ENCODE measurements around the gene WDR87.

Gene WDR87

DNA sequence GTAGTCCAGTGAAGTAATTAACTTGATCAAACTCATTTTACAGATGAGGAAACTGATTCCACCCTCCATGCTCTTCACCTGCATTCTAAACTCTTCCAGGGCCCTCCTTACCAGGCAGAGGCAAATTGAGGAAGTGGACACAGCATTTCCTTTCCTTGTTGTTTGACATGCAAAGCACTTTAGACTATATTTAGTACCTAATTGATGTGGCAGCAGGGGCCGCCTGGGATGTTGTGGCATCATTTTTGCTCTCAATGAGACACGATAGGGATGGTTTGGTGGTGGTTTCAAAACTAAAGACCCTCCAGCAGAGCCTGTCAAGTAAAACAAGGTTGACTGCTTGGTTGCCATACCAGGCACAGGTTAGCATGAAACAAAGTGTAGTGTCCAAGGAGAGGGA is 8.5 kb upstream of the WDR87 start:
- Mint-ChIP-seq H3K4me1 (peaks cover 18% of the 10 kb centered on the region), H3K4me3 (no peak overlapping the region), H3K36me3 (ENCODE audit: low read depth) (peaks cover 29% of the 10 kb centered on the region), H3K27ac (no peak overlapping the region), H3K27me3 (ENCODE audit: low read depth, poor library complexity) (no peaks in the 10 kb centered on the region), H3K9me3 (no peaks in the 10 kb centered on the region)
- TF ChIP-seq, protein P1, sequence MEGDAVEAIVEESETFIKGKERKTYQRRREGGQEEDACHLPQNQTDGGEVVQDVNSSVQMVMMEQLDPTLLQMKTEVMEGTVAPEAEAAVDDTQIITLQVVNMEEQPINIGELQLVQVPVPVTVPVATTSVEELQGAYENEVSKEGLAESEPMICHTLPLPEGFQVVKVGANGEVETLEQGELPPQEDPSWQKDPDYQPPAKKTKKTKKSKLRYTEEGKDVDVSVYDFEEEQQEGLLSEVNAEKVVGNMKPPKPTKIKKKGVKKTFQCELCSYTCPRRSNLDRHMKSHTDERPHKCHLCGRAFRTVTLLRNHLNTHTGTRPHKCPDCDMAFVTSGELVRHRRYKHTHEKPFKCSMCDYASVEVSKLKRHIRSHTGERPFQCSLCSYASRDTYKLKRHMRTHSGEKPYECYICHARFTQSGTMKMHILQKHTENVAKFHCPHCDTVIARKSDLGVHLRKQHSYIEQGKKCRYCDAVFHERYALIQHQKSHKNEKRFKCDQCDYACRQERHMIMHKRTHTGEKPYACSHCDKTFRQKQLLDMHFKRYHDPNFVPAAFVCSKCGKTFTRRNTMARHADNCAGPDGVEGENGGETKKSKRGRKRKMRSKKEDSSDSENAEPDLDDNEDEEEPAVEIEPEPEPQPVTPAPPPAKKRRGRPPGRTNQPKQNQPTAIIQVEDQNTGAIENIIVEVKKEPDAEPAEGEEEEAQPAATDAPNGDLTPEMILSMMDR (IDR thresholded peaks at IDR 0.05): no peak
- no peak for DNase-seq

DNA sequence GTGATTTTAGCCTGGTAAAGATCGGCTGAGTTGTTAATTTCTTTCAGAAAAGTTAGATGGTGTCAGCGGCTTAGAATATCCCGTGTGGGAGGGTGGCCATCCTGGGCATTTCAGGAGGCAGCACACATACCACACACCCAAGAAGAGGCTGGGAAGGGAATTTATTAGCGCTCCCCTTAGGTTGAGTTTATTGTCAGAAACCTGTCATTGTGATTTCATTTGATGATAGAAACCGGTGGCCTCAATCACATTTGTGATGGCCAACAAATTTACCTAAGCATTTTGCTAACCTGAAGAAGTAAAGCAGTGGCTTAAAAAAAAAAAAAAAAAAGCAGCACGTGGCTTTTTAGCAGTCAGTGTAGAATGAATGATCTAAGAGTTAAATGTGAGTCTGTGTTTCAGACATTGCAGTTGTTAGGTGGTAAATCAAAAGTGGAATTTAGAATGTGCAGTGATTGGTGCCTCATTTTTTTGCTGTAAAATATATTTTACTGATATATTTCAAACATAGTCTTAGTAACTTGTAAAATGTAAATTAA is 3.3 kb upstream of the WDR87 start:
- Mint-ChIP-seq H3K27ac (no peak overlapping the region), H3K4me1 (peaks cover 45% of the 10 kb centered on the region), H3K36me3 (ENCODE audit: low read depth) (peaks cover 14% of the 10 kb centered on the region), H3K9me3 (no peaks in the 10 kb centered on the region), H3K4me3 (no peak overlapping the region), H3K27me3 (ENCODE audit: low read depth, poor library complexity) (no peaks in the 10 kb centered on the region)
- no peak for DNase-seq
- TF ChIP-seq, protein P1 (IDR thresholded peaks at IDR 0.05): no peak

DNA sequence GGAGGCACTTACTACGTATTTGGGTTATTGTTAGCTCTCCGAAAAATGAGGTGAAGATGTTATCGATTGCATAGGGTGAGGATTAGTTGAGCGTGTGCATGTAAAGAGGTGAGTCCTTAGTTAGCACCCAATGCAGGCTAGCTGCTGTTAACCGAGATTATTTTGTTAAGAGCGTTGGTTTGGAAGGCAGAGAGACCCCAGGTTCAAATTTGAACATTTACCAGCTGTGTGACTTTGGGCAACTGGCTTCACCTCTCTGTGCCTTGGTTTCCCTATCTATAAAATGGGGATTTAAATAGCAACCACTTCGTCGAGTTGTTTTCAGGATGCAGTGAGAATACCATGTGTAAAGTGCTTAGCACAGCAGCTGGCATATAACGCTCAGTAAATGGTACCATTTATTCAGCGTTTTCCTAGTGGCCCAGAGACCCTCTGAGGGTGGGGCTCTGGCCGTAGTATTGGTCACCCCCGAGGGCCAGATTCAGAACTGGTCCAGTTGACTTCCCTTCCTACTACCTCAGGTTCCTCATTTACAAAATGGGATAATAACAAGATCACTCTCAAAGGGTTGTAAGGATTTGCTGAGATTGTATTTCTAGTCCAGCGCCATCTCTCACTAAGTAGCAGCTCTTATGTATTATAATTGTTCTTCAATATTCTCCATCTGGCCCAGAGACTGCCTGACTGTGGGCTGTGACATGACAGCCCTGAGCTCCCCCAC is 1.5 kb upstream of the WDR87 start:
- TF ChIP-seq, protein P1 (IDR thresholded peaks at IDR 0.05): no peak
- H3K4me3 Mint-ChIP-seq: peak overlapping the region; percentile 89
- H3K27ac Mint-ChIP-seq: no peak overlapping the region
- peaks cover 14% of the 10 kb centered on the region for H3K36me3 Mint-ChIP-seq (ENCODE audit: low read depth)
- H3K4me1 Mint-ChIP-seq: peaks cover 45% of the 10 kb centered on the region
- H3K9me3 Mint-ChIP-seq: no peaks in the 10 kb centered on the region
- no peaks in the 10 kb centered on the region for H3K27me3 Mint-ChIP-seq (ENCODE audit: low read depth, poor library complexity)
- no peak for DNase-seq

DNA sequence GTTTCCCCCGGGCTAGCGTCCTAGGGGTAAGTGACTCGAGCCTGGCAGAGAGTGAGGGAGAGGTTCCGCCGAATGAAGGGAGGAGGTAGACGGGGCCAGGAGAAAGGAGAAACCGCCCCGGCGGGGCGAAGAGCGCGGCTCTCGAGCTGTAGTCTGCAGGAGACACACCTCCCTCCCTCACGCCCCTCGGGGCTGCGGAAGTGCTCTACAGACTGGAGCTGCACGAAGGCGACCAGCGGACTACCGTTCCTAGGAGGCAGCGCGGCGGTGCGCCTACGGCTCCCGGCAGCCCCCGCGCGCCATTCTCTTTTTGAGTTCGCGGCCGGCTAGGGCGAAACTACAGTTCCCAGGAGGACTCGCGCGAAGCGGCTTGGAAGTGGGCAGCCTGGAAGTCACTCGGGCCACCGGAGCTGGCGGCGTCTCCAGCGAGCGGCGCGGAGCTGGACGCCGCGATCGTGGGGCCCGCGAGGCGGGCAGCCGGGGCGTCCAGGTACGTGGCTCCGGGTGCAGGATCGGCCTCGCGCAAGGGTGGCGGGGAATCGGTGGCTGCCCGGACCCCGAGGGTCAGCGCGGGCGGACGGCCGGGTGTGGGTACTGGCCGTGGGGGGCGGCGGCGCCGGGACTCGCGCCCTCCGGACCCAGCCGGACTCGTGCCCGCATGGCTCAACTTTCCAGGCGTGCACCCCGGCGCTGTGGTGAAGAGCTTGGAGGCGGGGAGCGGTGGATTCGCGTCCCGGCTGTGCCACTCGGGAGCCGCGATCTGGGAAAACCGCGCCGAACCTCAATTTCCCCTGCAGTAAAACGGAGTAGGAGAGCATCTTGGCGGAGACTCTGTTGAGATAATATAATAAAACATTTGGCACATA is 708 bp upstream of the WDR87 start, which contains the start of gene SIPA1L3:
Gene SIPA1L3, plus strand, starts transcription at position 340 of the 866 bp plus-strand sequence. CDS start 174,358 bp downstream, outside the sequence.
- Mint-ChIP-seq H3K27me3 (ENCODE audit: low read depth, poor library complexity) (no peaks in the 10 kb centered on the region), H3K36me3 (ENCODE audit: low read depth) (peaks cover 6% of the 10 kb centered on the region), H3K27ac (peak within 1 kb of the TSS; percentile 97), H3K4me1 (peaks cover 42% of the 10 kb centered on the region), H3K4me3 (peak within 1 kb of the TSS; percentile 89), H3K9me3 (no peaks in the 10 kb centered on the region)
- TF ChIP-seq, protein P1 (IDR thresholded peaks at IDR 0.05): no peak
- DNase-seq: peak; percentile 95

DNA sequence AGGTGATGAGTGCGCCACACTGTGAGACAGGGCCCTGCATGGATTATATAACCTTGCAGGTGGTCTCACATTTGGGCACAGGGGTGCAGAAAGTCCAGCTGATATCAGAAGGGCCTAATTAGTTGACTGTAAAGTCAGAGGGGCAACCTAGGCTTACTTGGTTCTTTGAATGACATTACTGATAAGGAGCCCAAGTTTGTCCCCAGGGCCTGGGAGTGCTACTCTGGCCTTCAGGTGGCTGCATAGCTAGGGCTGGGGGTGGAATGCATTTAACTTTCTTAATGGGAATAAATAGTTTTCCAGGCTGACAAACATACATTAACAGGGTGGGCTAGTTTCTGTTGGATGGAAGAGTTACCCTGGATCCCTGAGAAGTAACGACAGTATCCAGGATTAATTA is 3.3 kb downstream of the WDR87 start:
- DNase-seq: no peak
- Mint-ChIP-seq H3K36me3 (ENCODE audit: low read depth) (no peaks in the 10 kb centered on the region), H3K4me3 (no peak overlapping the region), H3K4me1 (peaks cover 24% of the 10 kb centered on the region), H3K27ac (no peak overlapping the region), H3K27me3 (ENCODE audit: low read depth, poor library complexity) (no peaks in the 10 kb centered on the region), H3K9me3 (no peaks in the 10 kb centered on the region)
- TF ChIP-seq, protein P1 (IDR thresholded peaks at IDR 0.05): no peak
